NCI-H187 (cell line): ENCODE results near the gene LTBP1.

Experiments used
- DNase-seq, 2 experiments: peaks; one replicate each; lab custom pipeline; 2025; lab: John Stamatoyannopoulos, UW

LTBP1 gene

DNA sequence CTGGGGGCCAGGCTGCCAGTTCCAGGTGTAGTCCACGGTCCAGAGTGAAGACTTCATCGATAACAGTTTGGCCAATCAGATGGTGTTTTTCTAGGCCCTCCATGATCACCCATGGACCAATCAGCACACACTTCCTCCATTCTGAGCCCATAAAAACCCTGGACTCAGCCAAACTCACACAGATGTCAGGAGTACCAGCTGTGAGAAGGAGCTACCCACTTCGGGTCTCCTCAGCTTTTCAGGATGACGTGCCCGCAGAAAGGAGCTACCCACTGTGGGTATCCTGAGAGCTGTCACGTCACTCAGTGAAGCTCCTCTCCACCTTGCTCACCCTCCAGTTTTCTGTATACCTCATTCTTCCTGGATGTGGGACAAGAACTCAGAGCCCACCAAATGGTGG is 319.7 kb downstream of the LTBP1 start:
- DNase-seq, result no peak

DNA sequence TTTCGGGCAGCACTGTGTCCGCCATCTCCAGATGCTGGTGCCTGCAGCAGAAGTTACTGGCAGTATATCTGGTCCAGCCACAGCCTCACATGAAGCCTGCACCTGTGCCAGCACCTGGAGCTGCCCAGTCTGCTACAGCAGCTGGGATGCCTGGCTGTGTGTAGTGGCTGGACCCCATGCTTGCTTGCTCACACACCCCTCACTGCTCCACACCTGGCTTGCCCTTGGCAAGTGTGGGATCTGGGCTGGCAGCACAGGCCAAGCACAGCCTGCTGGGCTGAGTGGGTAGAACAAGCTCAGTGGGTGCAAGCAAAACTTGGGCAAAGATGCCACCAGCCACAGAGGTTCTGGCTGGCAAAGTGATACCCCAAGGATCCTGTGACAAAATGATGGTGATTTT is 320.3 kb downstream of the LTBP1 start:
- DNase-seq, result no peak

DNA sequence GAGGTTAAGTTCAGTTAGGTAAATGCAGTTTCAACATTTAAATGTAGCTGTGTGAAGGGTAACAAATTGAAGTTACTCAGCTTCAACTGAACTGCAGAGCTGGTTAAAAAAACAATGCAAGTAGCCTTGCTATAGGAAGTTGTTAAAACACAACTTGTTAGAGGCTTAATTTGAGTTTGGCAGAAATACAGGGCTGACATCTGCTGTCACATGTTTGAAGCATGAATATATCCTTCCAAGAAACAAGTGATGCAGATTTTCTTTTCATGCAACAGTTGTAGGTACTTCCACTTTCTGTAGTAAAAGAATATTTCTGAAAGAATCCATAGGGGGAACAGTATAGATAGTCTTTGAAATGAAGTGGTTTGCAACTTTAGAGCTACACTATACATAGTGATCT is 321.0 kb downstream of the LTBP1 start:
- DNase-seq, result no peak

DNA sequence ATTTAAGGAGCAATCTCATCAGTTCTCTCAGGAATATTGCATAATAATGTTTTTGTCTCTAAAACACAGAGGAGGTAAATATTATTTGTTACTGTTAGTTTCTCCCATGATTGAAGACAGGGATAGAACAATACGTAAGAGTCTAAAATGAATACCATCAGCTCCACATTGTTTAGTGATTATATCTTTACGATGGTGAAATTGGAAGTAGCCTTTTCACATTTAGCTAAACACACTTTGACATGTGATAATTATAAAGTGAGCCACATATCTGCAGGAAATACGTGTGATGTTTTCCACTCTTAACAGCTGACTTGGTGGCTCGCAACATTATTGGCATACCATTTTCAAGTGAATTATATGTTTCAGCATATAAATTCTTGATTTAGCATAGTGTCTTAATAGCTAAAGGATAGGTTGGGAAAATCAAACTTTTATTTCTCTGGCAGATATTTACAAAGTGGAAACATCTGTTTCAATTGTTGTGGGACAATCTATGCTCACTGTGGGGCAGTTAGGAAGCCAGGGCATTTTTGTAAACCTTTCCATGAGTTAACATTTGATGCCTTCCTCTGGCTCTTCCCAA is 321.6 kb downstream of the LTBP1 start:
- no peak for DNase-seq

DNA sequence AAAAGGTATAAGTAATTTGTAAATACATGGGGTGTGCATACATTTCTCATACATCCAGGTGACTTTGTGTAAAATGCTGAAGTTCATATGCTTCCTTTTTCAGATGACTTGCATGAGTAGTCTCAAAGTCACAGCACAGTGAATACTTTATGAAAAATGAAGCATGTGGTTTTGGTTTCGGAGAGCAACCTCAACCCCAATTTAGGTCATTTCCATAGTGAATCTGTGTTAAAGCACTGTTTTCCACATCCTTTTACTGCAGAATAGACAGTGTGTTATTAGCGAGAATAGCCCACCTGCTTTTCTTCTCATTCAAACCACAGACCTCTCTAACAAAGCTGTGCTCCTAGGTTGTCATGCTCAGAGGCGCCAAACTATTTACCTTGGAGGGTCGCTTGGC is 325.2 kb downstream of the LTBP1 start:
- no peak for DNase-seq

DNA sequence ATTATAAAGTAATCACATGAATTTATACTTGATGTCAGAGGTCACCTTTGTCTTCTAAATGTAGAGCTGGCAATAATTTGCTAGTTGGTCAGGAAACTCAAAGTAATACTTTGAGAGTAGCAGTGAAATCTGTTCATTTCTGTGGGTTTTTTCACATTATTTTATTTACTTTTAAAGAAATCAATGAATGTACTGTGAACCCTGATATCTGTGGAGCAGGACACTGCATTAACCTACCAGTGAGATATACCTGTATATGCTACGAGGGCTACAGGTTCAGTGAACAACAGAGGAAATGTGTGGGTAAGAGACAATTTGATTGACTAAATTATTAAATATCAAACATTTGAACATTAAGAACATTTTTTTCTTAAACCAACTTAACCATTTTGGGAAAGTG is 326.7 kb downstream of the LTBP1 start:
- no peak for DNase-seq

DNA sequence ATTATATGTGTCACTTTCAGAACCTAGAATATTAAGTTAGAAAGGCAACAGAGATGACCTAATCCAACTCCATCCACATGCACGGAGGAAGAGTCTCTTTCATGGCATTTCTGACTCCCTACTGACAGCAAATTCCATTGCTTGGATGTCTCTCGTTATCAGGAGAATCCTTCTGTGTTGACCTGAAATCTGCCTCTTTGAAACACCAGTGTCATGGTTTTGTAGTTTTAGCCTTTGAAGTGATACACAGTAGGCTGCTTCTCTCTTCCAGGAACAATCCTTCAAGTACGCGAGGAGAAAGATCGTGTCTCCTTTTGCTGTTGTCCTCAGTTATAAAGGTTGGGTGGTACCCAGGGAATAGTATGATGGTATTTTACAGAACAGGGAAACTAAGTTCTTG is 327.8 kb downstream of the LTBP1 start:
- DNase-seq, result no peak

DNA sequence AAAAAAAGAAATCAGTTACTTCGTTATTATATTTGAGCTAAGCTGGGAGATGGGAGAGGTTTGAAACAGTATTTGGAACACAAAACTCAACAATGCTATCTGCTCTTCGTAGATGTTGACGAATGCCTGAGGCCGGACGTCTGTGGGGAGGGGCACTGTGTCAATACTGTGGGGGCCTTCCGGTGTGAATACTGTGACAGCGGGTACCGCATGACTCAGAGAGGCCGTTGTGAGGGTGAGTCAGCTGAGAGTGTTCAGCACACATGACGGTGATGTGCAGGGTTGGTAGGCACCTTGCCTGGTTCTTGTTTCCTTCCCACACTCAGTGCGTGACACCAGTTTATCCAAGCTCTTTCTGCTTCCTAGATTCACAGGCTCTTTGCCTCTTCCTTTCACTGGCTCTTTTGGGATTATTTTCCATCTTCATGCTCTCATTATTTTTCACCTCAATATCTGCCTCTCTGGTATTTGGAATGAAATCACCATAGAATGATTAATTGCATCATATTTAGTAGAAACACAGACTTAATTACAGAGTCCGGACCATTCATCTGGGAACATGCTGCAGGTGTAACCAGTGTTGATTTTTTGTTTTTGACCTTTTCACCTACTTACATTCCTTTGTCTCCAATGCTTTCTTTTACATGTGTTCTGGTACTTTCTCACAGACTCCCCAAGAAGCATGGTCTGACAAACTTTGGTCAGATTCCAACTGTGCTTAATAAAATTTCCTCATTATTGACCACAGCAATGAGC is 329.1 kb downstream of the LTBP1 start:
- DNase-seq, result no peak

DNA sequence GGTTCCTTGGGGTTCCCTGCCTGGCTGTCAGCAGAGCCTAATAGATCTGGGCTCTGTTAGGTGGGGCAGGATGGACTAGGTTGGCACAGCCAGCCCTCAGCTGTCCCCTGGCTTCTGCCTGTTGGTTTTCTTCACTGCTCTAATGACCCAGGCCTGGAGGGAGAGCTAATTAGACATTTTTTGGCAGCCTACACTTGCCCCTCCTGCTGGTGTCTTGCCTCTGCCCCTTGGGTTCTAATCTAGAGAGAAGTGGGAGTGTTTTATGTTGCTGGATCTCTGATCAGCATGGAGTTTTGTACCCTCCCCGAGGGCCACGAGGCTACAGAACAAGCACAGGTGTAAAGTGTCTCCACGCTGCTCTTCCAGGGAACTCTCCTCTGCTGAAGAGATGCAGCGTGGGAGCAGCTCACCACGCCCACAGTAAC is 330.3 kb downstream of the LTBP1 start:
- no peak for DNase-seq

DNA sequence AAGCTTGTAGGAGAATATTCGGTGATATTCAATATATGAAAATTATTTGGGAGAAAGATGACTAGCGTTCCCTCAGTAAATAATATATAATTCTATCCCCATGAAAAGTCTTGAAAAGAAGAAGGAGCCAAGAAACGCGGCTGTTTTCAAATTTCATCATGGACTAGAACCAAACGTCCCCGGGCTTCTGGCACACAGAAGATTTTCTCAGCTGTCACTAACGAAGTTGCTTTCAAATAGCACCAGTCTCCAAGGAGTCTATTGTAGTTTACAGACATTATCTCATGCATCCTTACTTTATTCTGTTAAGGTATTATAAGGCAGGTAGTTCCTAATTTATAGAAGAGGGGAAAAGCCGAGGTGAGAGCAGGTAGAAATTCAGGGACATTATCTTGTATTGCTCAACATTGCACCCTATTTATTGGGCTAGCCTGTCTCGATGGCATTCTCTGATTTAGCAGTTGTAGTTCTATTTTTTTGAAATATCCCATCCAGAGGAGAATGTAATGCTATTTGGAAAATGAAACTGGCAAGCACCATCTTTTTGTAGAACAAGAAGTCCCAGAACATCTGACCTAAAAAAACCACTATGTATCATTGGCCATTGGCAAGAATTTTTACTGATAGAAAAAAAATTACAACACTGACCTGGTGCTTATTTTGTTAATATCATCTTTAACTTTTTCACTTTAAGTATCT is 331.6 kb downstream of the LTBP1 start:
- no peak for DNase-seq

DNA sequence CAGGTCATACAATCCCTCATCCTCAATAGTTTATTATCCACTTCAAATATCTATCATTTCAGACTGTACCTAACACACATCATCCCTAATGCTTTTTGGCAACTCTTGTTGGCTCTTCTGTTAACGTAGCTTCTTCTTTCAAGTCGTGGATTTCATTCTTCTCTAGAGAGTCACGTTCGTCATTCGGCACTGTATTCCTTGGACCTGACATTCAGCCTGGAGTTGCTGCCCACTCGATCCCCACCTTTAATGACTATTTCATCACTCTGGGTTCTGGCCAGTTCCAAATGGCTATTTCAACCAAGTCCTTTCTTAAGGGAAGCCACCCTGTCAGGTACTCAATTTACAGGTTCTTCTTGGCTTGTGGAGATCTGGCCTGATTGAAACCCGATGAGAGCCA is 337.5 kb downstream of the LTBP1 start:
- DNase-seq, result no peak

DNA sequence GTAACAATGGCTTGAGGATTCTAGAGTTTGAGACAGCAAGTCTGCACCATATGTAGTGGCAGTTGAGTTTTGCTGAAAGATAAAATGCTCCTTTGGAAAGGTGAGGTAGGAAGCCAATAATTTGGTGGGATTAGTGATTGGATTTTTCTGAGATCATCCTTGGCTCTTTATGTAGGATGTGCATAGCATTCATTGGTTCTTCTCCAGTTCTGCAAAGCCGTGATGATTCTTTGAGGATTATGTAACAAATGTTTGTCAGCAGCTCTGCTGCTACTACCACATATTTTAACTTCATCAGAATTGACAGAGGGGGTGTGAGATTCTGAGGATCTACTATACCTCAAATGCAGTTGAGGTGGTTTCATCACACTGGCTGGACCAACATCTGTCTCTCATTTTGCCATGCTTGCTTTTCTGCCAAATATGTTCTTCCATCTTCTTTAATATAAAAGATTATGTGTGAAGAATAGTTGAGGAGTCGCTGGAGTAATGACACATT is 340.8 kb downstream of the LTBP1 start:
- DNase-seq, result no peak

DNA sequence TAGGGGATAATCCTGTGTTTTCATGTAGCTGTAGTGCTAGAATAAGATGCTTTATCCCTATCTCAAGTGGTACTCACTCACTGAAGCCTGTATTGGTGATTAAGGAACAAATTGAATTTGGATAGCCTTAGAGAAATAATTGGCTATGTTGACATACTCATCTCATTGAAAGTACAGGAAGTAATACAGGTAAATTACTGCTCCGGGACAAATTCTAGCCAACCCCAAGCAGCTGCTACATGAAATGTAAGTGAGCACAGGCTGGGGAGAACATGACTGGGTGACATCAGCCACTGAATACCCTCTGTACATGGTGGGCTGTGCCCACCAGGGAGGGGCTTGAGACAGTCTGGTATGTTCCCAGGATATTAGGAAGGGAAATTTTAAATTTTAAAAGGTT is 341.3 kb downstream of the LTBP1 start:
- DNase-seq, result no peak

DNA sequence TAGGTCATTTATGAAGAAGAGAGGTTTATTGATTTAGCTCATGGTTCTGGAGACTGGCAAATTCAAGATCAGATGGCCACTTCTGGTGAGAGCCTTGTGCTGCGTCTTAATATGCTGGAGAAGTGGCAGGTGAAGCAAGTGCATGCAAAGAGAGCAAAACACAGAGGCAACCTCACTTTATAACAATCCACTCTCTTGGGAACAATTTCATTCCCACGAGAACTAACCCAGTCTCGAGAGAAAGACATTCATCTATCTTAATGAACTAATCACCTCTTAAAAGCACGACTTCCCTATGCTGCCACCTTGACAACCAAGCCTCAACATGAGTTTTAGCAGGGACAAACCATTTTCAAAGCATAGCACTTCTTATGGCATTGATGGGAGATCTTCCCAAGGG is 343.2 kb downstream of the LTBP1 start:
- DNase-seq, result peak; percentile 60 to 69

DNA sequence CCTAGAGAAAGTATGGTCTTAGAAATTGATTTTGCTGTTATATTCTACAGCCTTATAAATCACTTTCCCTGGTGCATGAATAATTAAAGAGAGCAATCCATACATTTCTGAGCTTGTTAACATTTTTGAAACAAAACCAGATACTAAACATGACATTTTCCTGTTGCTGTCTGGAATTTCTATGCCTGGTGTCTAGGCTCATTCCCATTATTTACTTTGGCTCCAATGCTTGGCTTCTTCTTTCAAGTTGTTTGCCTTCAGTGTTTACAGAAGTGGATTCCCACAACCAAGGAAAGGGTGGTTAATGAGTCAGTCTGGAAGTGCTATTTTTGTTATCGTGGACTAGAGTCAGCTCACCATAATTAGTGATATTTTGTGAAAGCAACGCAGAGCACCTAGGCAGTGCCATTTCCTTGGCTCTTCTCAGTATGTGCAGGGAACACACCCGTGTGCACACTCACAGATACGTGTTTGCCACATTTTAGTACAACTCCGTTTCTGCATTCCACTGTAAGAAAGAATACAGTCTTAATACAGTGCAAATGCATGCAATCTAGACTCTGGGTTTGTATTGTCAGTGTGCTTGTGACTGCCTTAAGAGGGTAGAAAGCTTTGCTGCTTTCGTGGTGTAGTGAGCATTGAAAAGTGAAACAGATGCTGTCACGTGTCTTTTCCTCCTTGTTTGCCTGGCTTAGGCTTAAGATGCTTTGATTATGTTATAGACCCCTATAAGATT is 344.7 kb downstream of the LTBP1 start:
- DNase-seq, result peak in 1 of 2 experiments; percentile 70

DNA sequence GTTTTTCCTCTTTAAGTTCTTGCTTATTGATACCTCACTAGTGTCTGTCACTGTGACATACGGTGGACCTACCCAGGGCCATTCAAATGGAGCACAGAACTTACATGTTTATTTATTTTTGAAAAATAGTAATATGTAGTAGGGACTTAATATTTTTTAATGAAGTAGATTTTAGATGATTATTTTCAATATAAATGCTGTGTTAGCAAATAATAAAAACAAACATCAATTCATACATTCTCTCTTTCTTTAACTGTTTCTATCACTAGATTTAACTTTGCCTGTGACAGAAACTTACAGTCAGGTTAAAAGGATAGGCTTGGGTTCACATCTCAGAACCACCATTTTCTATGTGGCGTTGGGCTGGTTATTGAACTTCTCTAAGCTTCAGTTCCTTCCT is 345.3 kb downstream of the LTBP1 start:
- DNase-seq, result no peak

DNA sequence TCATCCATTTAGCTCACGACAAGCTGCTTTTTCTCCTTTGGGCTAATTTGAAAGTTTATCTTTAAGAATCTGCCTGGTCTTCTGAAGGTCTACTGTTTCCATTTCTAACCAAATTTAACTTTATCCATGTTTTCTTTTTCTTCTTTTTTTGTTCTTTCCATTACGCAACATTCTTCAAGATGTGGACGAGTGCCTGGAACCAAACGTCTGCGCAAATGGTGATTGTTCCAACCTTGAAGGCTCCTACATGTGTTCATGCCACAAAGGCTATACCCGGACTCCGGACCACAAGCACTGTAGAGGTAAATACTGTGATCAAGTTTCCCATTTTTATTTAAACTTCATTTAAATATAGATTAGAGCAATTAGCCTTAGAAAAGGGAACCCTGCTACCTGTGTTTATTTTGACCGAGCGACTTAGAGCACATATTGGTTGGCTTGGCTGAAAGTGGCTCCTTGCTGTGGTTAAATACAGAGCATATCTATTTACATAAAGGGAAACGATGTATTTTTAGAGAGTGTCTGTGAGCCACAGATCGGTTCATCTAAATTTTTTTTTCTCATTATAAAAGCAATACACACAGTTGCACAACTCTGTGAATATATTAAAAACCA is 346.3 kb downstream of the LTBP1 start:
- no peak for DNase-seq

DNA sequence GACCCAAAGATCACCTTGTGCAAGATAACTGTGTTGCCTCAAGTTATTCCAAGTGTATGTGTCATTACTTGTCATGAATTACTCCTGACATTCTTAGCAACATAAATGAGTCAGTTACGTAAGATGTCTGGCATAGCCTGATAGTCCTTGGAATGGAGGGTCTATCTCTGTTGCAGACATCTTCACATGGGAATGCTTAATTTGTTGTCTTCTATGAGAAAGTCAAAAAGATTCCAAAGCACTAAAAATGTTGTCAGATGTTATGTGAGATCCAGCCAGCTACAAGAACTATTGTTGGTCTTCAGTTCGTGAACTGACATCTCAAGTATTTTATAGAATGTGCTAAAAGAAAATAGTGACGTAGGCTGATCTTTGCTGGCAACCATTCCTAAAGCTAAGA is 351.5 kb downstream of the LTBP1 start:
- no peak for DNase-seq

DNA sequence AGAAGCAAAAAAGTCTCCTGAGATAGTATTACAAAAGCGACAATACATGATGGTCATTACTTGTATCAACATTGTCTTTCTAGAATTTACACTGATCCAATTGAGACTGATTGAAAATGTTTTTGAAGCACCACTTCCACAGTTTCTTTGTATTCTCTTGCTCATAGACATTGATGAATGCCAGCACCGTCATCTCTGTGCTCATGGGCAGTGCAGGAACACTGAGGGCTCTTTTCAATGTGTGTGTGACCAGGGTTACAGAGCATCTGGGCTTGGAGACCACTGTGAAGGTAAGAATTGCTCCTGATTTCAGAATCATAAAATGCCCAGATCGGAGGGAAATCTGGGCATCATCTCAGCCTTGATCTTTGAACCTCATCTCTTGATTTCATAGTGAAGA is 354.6 kb downstream of the LTBP1 start:
- no peak for DNase-seq

DNA sequence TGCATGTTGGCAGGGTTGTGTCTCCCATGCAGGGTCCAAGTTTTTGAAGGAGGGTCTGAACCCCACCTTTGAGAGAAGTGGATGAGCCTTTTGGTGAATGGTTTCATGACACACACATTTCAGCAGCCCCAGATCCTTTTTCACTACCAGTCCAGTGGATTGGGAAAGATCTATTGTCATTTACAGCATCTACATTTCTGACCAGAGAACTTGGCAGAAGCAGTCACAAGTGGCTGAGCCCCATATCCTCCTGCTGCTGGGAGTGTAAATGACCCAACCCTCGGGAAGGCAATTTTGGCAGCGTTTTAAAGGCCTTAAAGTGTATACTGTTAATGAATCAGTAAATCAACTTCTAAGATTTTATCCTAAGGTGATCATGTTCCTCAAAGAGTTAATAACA is 355.6 kb downstream of the LTBP1 start:
- DNase-seq, result no peak

DNA sequence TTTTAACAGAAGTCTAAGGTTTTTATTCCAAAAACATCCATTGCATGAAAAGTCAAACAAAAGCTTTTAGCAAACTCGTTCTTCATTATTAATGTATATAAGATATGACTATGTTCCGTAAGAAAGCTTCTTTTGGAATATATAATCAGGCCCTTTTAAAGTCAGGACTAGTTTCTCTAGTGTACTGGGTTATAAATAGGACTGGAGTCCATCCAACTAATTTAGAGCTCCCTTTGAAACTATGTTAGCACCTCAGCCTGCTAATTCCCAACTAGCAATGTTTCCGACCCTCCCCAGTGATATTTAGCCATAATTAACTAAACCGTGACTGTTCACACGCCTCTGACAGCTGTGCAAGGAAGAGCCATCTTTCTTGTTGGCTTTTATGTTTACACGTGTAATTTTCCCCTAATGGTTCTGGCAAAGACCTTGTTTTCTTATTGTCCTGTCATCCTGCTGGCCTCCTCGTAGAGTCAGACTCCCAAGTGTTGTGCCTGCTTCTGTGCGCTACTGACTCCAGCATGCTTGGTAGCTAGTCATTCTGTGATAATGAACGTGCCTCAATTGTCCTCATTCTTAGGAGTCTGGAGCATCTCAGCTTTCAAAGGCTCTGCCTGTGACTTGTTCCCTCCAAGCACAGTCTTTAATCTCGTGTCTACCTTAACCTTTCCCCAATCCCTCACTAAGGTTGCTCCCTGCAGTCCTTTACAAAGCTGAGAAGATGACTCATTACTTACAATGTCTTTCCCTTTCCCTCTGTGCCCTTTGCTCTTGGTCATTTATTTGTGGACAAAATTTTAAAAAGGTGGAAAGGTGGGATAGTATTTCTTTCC is 357.5 kb downstream of the LTBP1 start:
- no peak for DNase-seq
